Measurements from ENCODE around the gene GLT8D1. TPM values are rescaled to one million over a fixed set of nuclear protein-coding genes. Genes with fewer than 3 reads are reported as not detected.
"Not testable (repeated sequence)": the region's sequence is repeated elsewhere in the genome, so short reads cannot be mapped to it uniquely, and the experiment has no call there.

Gene GLT8D1
- total RNA-seq, 1 donor from 2014 or later: 55.8 TPM

DNA sequence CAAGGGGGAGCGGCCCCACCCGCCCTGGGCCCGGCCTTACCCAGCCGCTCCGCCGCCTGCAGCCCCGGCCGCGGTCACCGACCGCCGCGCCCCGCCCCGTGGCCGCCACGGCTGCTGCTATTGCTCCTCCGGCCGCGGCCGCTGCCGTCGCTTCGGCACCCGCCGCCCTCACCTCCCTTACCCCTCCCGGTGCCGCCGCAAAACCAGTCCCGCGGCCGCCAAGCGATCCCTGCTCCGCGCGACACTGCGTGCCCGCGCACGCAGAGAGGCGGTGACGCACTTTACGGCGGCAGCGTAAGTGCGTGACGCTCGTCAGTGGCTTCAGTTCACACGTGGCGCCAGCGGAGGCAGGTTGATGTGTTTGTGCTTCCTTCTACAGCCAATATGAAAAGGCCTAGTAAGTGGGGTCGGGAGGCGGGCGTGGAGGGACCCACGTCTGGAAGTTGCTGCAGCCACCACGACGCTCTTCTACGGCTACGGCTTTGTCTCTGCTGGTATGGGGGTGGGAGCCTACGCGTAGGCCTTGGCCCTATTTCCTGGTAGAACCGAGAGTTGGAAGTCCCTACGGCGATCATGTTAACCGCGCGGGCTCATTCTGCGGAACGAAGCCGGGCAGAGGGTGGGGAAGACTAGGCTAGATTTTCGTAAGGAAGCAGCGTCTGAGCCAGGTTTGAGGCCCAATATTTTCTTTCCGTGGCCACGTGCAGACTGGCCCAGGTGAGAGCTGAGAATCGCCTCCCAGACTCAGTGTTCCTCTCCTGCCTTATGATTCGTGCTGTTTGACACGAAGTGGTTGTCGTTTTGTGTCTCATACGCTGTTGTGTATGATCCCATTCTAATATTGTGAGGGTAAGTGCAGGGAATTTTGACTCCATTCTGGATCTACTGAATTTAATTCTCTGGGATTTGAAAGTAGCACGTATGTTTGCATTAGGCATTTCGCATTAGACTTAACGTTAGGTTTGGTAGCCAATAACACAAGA lies 19.6 kb downstream of the GLT8D1 start, which contains the start of the genes GNL3 and PBRM1:
TSS of gene GNL3 (plus strand) at position 324 of the 983 bp plus-strand sequence. CDS start at position 385, 61 bp downstream.
TSS of gene PBRM1 (minus strand) at position 205 of the 983 bp plus-strand sequence.
- ATAC-seq: peak; percentile 96
- peak; percentile 95 for DNase-seq (ENCODE audit: low spot score)
- intact Hi-C loops (cut with DNase I): loop anchor here (5.0 to 10.0 kb wide), 2 partner anchors 231 to 699 kb away; partner anchors contain the start of genes NISCH and TNNC1

- intact Hi-C loops (cut with DNase I): loop anchor here (5.0 to 10.0 kb wide), 2 partner anchors 230 to 698 kb away; partner anchors contain the start of genes NISCH and TNNC1
- ATAC-seq: peak; percentile 86
Observed at GRCh38 chr3:52685285-52685708, 20.3 kb downstream of the GLT8D1 start.

DNA sequence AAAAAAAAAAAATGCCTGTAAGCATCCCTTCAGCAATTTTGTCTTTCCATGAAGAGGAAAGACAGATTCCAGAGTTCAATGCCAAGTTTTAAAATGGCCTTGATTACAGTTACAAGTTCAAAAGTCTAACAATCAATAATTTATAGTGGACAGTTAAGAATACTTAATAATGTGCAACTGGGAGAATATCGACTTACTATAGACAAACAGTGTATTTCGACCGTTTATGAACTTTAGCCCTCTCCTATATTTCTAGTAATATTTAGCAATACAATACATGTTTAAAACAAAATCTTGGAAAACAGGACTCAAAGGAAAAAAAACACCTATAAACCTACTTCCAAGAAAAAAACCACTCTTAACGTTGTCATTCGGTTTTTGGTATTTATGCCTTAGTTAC lies 21.4 kb downstream of the GLT8D1 start:
- ATAC-seq (no peak), DNase-seq (ENCODE audit: low spot score) (no peak)
- intact Hi-C loops (cut with DNase I): loop anchor here (10.0 kb wide), 1 partner anchor 229 kb away; the partner anchor contains the start of genes NISCH and TNNC1

More at GRCh38 chr3:52685285-52685708, 20.3 kb downstream of the GLT8D1 start:
- DNase-seq (ENCODE audit: low spot score): peak; percentile 80

- intact Hi-C loops (cut with DNase I): loop anchor here (10.0 kb wide), 1 partner anchor 229 kb away; the partner anchor contains the start of genes NISCH and TNNC1
- DNase-seq (ENCODE audit: low spot score) (no peak), ATAC-seq (no peak)
Observed at GRCh38 chr3:52683611-52684010, 22.0 kb downstream of the GLT8D1 start.

GRCh38 chr3:52682016-52682415 lies 23.6 kb downstream of the GLT8D1 start:
- peak; percentile 58 for ATAC-seq
- intact Hi-C loops (cut with DNase I): loop anchor here (10.0 kb wide), 1 partner anchor 227 kb away; the partner anchor contains the start of genes NISCH and TNNC1
- no peak for DNase-seq (ENCODE audit: low spot score)

DNA sequence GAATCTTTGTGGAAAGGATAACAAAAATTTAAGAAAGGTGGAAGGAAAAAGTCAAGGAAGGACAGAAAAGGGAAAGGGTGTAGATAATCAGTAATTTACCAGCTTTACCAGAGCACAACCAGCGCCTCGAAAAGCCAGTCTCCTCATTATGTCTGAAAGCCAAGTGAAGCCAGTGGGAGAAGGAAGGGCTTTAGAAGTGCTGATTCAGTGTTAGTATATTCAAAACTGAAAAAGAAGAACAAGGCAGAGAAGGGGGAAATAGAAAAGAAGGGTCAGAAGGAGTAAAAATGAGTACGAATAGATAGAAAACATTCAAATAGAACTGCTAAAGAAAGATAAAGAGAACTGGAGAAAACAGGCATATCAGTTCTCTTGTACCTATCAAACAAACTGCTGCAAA lies 24.0 kb downstream of the GLT8D1 start:
- DNase-seq (ENCODE audit: low spot score): no peak
- intact Hi-C loops (cut with DNase I): loop anchor here (10.0 kb wide), 1 partner anchor 227 kb away; the partner anchor contains the start of genes NISCH and TNNC1

DNA sequence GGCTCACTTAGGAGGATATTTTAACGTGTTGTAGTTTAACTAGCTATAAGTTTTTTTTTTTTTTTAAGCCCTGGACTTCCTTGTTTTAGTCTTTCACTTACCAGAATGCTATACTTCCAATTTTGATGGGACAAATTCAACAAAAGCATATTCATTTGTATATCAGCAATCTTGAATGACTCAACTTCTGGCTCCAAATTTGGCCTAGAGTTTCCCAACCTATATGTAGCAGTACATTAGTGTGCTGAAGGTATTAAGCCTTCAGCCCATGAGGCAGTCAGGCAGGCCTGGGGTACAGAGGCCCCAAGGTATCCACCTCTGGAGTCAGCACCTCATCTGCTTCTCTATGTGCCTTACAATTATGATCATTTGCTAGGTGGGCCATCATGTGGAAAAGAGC lies 25.8 kb downstream of the GLT8D1 start:
- intact Hi-C loops (cut with DNase I): loop anchor here (10.0 kb wide), 1 partner anchor 225 kb away; the partner anchor contains the start of genes NISCH and TNNC1
- ATAC-seq: no peak
- no peak for DNase-seq (ENCODE audit: low spot score)

More for the DNA sequence above, 24.0 kb downstream of the GLT8D1 start:
- ATAC-seq: no peak

GRCh38 chr3:52679199-52679538 lies 26.4 kb downstream of the GLT8D1 start:
- intact Hi-C loops (cut with DNase I): no loop called here
- no peak for DNase-seq (ENCODE audit: low spot score)
- no peak for ATAC-seq

DNA sequence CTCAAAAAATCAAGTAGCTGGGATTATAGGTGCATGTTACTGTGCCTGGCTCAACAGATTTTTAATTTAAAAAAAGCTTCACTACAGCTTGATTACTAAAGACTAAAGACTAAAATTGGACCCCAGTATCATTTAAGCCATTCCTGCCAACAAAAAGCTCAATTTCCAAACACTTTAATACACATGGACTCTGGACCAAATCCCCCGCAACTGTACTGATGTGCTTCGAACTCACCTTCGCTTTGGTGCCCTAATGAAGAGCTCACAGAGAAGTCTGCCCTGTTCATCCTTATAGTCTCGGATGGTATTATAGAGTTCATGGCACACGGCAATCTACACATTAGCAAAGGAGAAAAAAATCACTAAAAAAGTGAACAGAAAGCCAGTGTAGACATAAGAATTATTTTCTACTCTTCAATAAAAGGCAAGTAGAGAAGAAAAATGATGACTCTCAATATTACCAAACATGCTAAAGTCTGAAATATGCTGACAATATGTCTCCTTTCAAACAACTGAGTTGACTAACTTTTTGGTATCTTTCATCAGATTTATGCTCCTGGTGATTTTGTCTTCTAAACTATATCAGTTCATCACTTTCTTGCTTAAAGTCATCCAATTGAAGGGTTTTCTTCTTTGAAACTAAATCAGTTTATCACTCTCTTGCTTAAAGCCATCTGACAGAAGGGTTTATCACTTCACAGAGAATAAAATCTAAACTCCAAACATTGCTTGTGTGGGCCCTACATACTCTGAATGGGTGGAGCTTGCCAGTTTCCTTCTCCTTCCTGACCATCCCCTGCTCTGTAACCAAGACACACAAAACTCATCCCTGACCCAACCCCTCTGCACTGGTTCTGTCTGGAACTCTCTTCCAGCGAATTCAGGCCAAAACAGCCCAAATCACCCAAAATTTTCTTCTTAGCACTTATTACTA lies 27.1 kb downstream of the GLT8D1 start:
- ATAC-seq (no peak), DNase-seq (ENCODE audit: low spot score) (no peak)
- intact Hi-C loops (cut with DNase I): no loop called here

GRCh38 chr3:52676201-52676600 lies 29.4 kb downstream of the GLT8D1 start:
- intact Hi-C loops (cut with DNase I); DNase-seq (ENCODE audit: low spot score); ATAC-seq: not testable (repeated sequence)

GRCh38 chr3:52671676-52672075 lies 33.9 kb downstream of the GLT8D1 start:
- no peak for DNase-seq (ENCODE audit: low spot score)
- ATAC-seq: no peak
- intact Hi-C loops (cut with DNase I): no loop called here

DNA sequence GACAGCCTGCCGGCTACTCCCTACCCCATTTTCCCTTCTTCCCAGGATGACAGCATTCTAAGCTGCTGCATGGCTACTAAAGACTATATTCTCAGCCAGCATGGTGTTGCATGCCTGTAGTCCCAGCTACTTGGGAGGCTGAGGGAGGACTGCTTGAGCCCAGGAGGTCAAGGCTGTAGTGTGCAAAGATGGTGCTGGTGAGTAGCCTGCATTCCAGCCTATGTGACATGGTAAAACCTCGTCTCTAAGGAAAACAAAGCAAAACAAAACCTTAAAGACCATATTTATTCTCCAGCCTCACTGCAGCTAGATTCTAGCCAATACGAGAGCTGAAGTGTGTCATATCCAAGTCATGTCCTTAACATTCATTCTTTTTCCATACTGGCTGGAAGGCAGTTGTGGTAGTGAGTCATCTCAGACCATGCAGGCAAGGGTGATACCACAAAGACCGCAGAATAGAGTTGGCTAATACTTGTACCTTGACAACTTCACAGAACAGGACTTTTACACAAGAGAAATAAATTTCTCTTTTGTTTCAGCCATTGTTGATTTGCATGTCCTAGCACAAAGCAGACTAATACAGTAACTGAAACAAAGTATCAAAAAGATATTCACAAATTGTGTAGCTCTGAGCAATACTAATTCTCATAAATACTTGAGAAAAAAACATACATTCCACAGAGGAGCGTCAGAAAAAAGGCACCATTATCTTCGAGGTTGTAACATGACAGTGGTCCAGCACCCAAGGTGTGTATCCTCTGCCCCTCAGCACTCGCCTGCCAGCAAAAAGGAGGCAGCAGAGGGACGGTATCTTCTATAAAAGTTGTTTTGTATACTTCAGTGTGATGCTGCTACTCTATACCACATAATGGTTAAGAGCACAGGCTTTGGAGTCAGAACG lies 34.7 kb downstream of the GLT8D1 start:
- intact Hi-C loops (cut with DNase I): no loop called here
- ATAC-seq (peak; percentile 71), DNase-seq (ENCODE audit: low spot score) (no peak)

GRCh38 chr3:52663098-52663497 lies 42.5 kb downstream of the GLT8D1 start:
- DNase-seq (ENCODE audit: low spot score): no peak
- intact Hi-C loops (cut with DNase I): no loop called here
- ATAC-seq: no peak

- DNase-seq (ENCODE audit: low spot score) (no peak), ATAC-seq (no peak)
- intact Hi-C loops (cut with DNase I): no loop called here
Observed at GRCh38 chr3:52660046-52660445, 45.5 kb downstream of the GLT8D1 start.

DNA sequence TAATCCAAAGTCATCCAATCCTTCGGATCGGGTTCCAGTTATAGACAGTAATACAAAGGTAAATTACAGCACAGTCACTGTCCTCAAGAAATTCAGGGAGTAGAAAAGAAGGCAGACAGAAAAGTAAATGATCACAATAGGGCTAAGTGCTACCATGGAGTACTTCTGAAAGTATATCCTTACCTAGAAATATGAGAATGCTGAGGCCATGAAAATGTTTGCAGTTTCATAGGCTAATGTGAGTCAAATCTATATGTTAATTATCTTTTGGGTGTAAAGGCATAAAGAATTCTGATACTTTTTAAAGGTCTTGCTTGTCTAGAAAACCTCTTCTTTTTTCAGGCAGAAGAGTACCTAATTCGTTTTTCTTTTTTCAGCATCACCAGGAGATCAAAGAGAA lies 49.7 kb downstream of the GLT8D1 start:
- no peak for ATAC-seq
- intact Hi-C loops (cut with DNase I): no loop called here
- no peak for DNase-seq (ENCODE audit: low spot score)

DNA sequence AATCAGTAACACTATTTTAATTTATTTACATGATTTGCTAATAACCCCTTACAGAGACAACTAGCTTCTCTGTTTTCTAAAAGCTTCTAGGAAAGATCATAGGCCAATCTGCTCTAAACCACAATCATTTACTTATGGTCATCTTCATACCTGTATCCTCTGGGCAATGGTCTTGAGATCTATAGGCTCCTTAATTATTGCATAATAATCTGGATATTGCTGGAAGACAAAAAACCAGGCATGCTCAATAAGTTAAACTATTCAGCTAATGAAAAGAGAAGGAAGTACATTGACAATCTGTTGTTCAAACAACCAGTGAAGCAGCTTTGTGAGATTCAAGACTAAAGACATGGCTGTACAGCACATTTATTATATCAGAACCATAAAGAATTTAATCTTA lies 54.0 kb downstream of the GLT8D1 start:
- intact Hi-C loops (cut with DNase I): no loop called here

GRCh38 chr3:52650439-52650838 lies 55.2 kb downstream of the GLT8D1 start:
- ATAC-seq (no peak), DNase-seq (ENCODE audit: low spot score) (no peak)
- intact Hi-C loops (cut with DNase I): no loop called here

More for the DNA sequence above, 54.0 kb downstream of the GLT8D1 start:
- DNase-seq (ENCODE audit: low spot score): no peak
- no peak for ATAC-seq

All from sciatic nerve (tissue), 2 donors.